ENCODE measurements around the gene MKRN1.

GRCh38 chr7:140479739-140480084 lies 407 bp upstream of the MKRN1 start:
- no peak for TF ChIP-seq CTCF (IDR thresholded peaks at IDR 0.05; ENCODE audit: insufficient read depth, low read depth, low read length)
- TF ChIP-seq EZH2 (IDR thresholded peaks at IDR 0.05; ENCODE audit: insufficient read depth, low read length): no peak

All from astrocyte (in vitro differentiated cells and primary cell).